Tibial nerve (tissue), 3 donors: ENCODE results near the gene HGF.

Experiments used
- POLR2A ChIP-seq, 2 donors: fragments of 450-650 bp; IDR thresholded peaks; one replicate each; pipeline ENCODE4 v1.6.1; 2017; ENCODE audit warnings: antibody characterized with exemption in 2 of 2, mild to moderate bottlenecking in 2 of 2, moderate library complexity in 2 of 2
- TF ChIP-seq, protein P1 (sequence below), 5 experiments: fragments of 200-600 bp in 3 of 5; fragments of 450-650 bp in 2 of 5; sonication (generic) in 3 of 5; IDR thresholded peaks; one replicate each; pipeline ENCODE4 v1.5.1; 2016 to 2019; ENCODE audit warnings: antibody characterized with exemption in 5 of 5, mild to moderate bottlenecking in 3 of 5, moderate library complexity in 2 of 5

DNA sequence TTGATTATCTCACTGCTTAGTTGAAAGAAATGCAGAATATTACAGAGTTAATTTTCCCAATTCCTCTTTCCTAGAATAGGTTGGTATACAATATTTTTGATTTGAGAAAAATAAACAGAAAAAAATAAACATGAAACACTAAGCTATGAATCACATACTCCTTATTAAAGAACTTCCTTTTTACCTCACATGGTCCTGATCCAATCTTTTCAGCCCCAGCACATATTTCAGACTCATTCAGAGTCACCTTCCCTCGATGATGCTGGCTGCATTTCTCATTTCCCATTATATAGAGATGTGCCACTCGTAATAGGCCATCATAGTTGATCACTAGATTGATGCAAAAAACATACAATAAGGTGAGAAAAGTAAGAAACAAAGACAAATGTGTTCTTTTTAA is 64.6 kb downstream of the HGF start:
- TF ChIP-seq, protein P1, sequence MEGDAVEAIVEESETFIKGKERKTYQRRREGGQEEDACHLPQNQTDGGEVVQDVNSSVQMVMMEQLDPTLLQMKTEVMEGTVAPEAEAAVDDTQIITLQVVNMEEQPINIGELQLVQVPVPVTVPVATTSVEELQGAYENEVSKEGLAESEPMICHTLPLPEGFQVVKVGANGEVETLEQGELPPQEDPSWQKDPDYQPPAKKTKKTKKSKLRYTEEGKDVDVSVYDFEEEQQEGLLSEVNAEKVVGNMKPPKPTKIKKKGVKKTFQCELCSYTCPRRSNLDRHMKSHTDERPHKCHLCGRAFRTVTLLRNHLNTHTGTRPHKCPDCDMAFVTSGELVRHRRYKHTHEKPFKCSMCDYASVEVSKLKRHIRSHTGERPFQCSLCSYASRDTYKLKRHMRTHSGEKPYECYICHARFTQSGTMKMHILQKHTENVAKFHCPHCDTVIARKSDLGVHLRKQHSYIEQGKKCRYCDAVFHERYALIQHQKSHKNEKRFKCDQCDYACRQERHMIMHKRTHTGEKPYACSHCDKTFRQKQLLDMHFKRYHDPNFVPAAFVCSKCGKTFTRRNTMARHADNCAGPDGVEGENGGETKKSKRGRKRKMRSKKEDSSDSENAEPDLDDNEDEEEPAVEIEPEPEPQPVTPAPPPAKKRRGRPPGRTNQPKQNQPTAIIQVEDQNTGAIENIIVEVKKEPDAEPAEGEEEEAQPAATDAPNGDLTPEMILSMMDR (IDR thresholded peaks at IDR 0.05): no peak
- no peak for TF ChIP-seq POLR2A (IDR thresholded peaks at IDR 0.05)
